Thyroid gland (tissue), 4 donors: ENCODE results near the gene P2RY12. TPM values are rescaled to one million over a fixed set of nuclear protein-coding genes. Genes with fewer than 3 reads are reported as not detected.

Experiments
- DNase-seq, 2 donors: peaks; one replicate each; pipeline ENCODE4 v3.0.0-alpha.2; 2019
- H3K27ac ChIP-seq, 3 donors: fragments of 200-600 bp; sonication (generic); 1 replicate in 2 of 3; 2 replicates in 1 of 3; pipeline ENCODE4 v1.5.1; 2016 to 2019; ENCODE audit warnings: mild to moderate bottlenecking in 1 of 3, moderate library complexity in 1 of 3
- H3K27me3 ChIP-seq: fragments of 200-600 bp; sonication (generic); one replicate; pipeline ENCODE4 v1.5.1; 2019
- H3K36me3 ChIP-seq, 2 donors: fragments of 200-600 bp; sonication (generic); one replicate each; pipeline ENCODE4 v1.5.1; 2016 to 2019
- H3K4me1 ChIP-seq, 2 donors: fragments of 200-600 bp; sonication (generic); one replicate each; pipeline ENCODE4 v1.5.1; 2017 to 2019
- H3K4me3 ChIP-seq, 3 donors: fragments of 200-600 bp; sonication (generic); replicated peaks in 1 of 3; 1 replicate in 2 of 3; 2 replicates in 1 of 3; pipeline ENCODE4 v1.5.1; 2016; ENCODE audit warnings: mild to moderate bottlenecking in 1 of 3
- H3K9me3 ChIP-seq: fragments of 200-600 bp; sonication (generic); one replicate; pipeline ENCODE4 v1.5.1; 2017
- POLR2A ChIP-seq, 2 donors: fragments of 450-650 bp; IDR thresholded peaks; one replicate each; pipeline ENCODE4 v1.6.1; 2017; ENCODE audit warnings: antibody characterized with exemption in 2 of 2, mild to moderate bottlenecking in 2 of 2, moderate library complexity in 1 of 2
- WGBS, 2 donors: methylation state at CpG; one replicate each; pipeline ENCODE4 v1.1.5; 2017; 5-methylcytosine and 5-hydroxymethylcytosine counted together
- intact Hi-C: fragments of 100-400 bp; cut with DNase I; formaldehyde crosslinking; loops from one replicate; pipeline ENCODE4 v1.15.1; 2023
- total RNA-seq, 4 donors: library from RNA; depleted of rRNA; stranded (reverse); fragments of >200 nt; gene quantifications; one replicate each; pipeline ENCODE4 v1.2.3, GENCODE V29; 2016
- TF ChIP-seq, protein P1 (sequence below), 6 experiments: fragments of 200-600 bp in 3 of 6; fragments of 450-650 bp in 3 of 6; sonication (generic) in 3 of 6; IDR thresholded peaks; one replicate each; pipeline ENCODE4 v1.5.1; 2016 to 2019; ENCODE audit warnings: antibody characterized with exemption in 6 of 6, mild to moderate bottlenecking in 2 of 6, inconsistent platforms in 1 of 6, moderate library complexity in 1 of 6

P2RY12 gene
- total RNA-seq, 4 donors from 2014 or later, result 0.49 to 1.8 (median 1.1) TPM

DNA sequence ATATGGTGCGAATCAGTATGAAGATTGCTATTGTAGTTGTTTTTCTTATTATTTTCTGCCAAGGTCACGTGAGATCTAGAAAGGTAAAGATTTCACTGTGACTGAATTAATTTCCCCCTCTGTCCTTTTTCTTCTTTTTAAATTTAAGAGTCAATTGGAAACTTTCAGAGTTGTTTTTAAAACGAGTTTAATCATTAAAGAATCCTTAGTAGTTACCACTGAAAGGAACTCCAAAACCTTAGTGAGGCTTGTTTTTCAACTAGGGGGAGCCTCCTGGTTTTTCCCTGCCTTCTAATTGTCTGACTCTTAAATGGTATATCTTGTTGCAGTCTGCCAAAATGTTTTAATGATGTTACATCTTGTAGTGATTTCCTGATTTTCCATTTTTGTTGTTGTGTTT lies 17.6 kb downstream of the P2RY12 start:
- no peaks in the 10 kb centered on the region for H3K9me3 ChIP-seq
- DNase-seq, result no peak
- intact Hi-C loops, result no loop called here
- no peak overlapping the region for H3K4me3 ChIP-seq
- no peak for TF ChIP-seq POLR2A (IDR thresholded peaks at IDR 0.05)
- TF ChIP-seq, protein P1, sequence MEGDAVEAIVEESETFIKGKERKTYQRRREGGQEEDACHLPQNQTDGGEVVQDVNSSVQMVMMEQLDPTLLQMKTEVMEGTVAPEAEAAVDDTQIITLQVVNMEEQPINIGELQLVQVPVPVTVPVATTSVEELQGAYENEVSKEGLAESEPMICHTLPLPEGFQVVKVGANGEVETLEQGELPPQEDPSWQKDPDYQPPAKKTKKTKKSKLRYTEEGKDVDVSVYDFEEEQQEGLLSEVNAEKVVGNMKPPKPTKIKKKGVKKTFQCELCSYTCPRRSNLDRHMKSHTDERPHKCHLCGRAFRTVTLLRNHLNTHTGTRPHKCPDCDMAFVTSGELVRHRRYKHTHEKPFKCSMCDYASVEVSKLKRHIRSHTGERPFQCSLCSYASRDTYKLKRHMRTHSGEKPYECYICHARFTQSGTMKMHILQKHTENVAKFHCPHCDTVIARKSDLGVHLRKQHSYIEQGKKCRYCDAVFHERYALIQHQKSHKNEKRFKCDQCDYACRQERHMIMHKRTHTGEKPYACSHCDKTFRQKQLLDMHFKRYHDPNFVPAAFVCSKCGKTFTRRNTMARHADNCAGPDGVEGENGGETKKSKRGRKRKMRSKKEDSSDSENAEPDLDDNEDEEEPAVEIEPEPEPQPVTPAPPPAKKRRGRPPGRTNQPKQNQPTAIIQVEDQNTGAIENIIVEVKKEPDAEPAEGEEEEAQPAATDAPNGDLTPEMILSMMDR (IDR thresholded peaks at IDR 0.05), result no peak
- H3K27me3 ChIP-seq, result no peaks in the 10 kb centered on the region
- H3K4me1 ChIP-seq, result no peaks in the 10 kb centered on the region
- WGBS, 2 donors, result 85% methylated on average over 3 of the region's 3 CpGs
- no peak overlapping the region for H3K27ac ChIP-seq
- H3K36me3 ChIP-seq, result no peaks in the 10 kb centered on the region

DNA sequence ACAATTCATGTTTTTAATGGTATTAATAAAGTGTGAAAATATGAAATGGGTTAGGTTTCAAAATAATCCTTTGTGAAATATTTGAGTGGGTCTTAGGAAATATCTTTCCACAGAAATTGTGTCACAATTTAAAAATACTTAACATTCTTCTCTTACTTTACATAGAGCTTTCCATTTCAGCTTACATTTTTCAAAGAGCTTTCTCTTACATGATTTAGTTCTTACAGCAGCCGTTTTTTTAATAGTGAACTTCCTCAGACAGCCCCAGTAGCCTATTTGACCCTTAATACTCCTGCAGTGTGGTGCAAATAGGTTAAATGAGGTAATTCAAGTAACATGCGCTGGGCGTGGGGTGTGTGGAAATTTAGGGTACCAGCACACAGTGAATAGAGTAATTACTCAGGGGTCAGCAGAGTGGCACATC lies 21.8 kb downstream of the P2RY12 start:
- intact Hi-C loops, result no loop called here
- TF ChIP-seq, protein P1 (IDR thresholded peaks at IDR 0.05), result no peak
- no peak for TF ChIP-seq POLR2A (IDR thresholded peaks at IDR 0.05)
- 81 to 83% methylated on average over 3 of the region's 3 CpGs for WGBS, 2 donors

DNA sequence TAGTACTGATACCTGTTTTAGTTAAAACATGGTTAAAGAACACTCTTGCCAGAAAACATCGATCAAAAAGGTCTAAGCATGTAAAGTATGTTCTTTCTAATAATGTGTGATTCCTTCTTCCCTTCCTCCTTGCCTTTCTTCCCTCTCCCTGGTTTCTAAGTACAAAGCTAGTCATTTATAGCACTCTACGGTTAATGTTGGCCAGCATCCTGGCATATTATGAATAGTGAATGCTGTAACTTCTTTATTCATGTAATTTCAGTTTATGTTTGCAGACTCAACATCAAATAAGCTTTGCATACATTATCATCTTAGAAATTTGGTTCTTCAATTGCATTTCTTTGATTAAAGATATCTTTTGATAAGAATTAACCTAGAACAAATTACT lies 27.1 kb downstream of the P2RY12 start:
- TF ChIP-seq, protein P1 (IDR thresholded peaks at IDR 0.05), result no peak
- TF ChIP-seq POLR2A (IDR thresholded peaks at IDR 0.05), result no peak
- H3K27ac ChIP-seq, result no peak overlapping the region
- WGBS, 2 donors, result 74 to 80% methylated on average over 2 of the region's 2 CpGs

More for the DNA sequence above, 21.8 kb downstream of the P2RY12 start:
- no peak for DNase-seq
- Histone ChIP-seq H3K9me3 (no peaks in the 10 kb centered on the region), H3K4me1 (no peaks in the 10 kb centered on the region), H3K4me3 (no peak overlapping the region), H3K27me3 (no peaks in the 10 kb centered on the region), H3K27ac (no peak overlapping the region), H3K36me3 (no peaks in the 10 kb centered on the region)

DNA sequence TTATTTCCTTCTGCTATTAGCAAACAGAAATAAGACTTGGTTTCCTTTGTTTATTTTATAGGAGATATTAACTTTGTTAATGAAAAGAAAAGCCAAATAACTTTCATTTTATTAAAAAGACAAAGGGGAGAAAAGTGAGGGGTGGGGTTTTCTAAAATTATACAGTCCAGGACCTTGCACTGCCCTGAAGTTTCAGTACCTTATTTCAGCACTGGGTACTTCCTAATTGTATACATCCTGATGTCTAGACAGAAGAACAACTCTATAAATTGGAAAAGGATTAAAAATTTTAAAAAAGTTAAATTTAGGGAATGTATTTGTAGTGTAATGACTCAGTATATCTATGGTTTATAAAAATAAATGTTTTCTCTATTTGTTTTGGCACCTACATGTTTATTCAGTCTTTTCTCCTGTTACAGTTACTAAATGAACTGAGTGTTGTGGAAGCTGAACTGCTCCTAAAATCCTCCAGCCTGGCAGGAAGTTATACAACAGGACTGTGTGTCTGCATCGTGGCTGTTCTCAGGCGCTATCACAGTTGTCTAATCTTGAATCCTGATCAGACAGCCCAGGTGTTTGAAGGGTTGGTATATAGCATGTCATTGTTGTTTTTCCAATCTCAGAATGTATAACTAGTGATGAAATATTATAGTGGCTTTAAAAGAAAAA lies 27.6 kb downstream of the P2RY12 start:
- Histone ChIP-seq H3K36me3 (no peaks in the 10 kb centered on the region), H3K4me1 (no peaks in the 10 kb centered on the region), H3K27me3 (no peaks in the 10 kb centered on the region), H3K27ac (no peak overlapping the region), H3K9me3 (no peaks in the 10 kb centered on the region), H3K4me3 (no peak overlapping the region)
- no peak for TF ChIP-seq POLR2A (IDR thresholded peaks at IDR 0.05)
- TF ChIP-seq, protein P1 (IDR thresholded peaks at IDR 0.05), result no peak
- DNase-seq, result no peak
- WGBS, 2 donors, result 39 to 58% methylated on average over 2 of the region's 2 CpGs
- intact Hi-C loops, result no loop called here

More for the DNA sequence above, 27.1 kb downstream of the P2RY12 start:
- intact Hi-C loops, result no loop called here
- Histone ChIP-seq H3K27me3 (no peaks in the 10 kb centered on the region), H3K4me3 (no peak overlapping the region), H3K4me1 (no peaks in the 10 kb centered on the region), H3K9me3 (no peaks in the 10 kb centered on the region), H3K36me3 (no peaks in the 10 kb centered on the region)
- no peak for DNase-seq

DNA sequence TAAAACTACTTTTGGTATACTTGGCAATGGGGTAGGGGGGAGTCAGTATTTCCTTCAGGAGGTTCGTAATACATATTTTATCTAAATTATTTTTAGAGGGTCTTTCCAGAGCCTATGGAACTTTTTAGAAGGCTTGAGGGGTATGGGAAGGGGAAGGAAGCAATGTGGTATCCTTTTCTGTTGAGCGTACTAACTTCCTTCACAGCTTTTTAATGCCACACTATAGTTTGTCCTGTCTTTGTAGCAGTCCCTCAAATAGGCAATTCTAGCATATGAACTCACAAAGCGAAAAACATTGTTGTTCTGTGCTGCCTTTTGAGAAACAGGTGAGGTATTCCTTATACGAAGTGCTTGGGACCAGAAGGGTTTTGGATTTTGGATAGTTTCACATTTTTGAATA lies 32.9 kb downstream of the P2RY12 start:
- 90 to 95% methylated on average over 4 of the region's 4 CpGs for WGBS, 2 donors
- intact Hi-C loops, result no loop called here

More for the DNA sequence above, 32.9 kb downstream of the P2RY12 start:
- Histone ChIP-seq H3K36me3 (no peaks in the 10 kb centered on the region), H3K4me3 (no peak overlapping the region), H3K4me1 (no peaks in the 10 kb centered on the region), H3K27me3 (no peaks in the 10 kb centered on the region), H3K27ac (no peak overlapping the region), H3K9me3 (no peaks in the 10 kb centered on the region)
- no peak for TF ChIP-seq POLR2A (IDR thresholded peaks at IDR 0.05)
- TF ChIP-seq, protein P1 (IDR thresholded peaks at IDR 0.05), result no peak
- no peak for DNase-seq
